Femur (tissue), 1 donor: ENCODE results near the gene FAM72B.
"Not testable (repeated sequence)": the region's sequence is repeated elsewhere in the genome, so short reads cannot be mapped to it uniquely, and the experiment has no call there.

Source experiments
- DNase-seq: peaks from one replicate; pipeline ENCODE4 v3.0.0-alpha.2; 2017

FAM72B gene

GRCh38 chr1:121148489-121149190, 35.5 kb downstream of the FAM72B start:
- not testable (repeated sequence) for DNase-seq

DNA sequence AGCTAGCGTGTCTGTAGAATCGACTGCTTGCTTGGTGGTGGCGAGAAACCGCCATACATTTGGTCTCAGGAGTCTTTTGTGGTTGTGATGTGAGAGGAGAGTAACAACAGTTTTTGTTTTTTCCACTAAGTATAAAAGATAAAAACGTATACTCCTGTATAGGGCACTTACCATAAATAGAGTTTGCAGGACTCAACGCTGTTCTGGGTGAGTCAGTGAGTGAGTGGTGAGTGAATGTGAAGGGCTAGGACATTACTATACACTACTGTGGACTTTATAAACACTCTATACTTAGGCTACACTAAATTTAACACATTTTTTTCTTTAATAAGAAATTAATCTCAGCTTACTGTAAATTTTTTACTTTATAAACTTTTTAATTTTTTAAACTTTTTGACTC, 43.7 kb downstream of the FAM72B start:
- DNase-seq: not testable (repeated sequence)

DNA sequence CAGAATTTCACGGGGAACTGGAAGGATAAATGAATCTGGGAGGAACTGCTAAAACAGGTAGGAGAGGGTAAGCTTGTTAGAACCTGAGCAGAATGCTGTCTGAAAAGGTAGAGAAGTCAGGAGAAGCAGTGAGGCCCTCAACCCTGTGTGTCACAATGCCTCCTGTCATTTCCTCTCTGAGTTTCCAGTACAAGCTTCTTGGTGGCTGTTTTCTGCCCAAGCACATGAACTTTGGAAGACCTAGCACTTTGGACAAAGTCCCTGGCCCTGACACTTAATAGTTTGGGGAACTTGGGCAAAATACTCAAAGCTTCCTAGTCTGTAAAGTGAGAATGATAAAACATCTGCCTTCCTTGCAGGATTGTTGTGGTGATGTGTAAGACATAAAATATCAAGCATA, 52.6 kb downstream of the FAM72B start:
- DNase-seq: not testable (repeated sequence)

DNA sequence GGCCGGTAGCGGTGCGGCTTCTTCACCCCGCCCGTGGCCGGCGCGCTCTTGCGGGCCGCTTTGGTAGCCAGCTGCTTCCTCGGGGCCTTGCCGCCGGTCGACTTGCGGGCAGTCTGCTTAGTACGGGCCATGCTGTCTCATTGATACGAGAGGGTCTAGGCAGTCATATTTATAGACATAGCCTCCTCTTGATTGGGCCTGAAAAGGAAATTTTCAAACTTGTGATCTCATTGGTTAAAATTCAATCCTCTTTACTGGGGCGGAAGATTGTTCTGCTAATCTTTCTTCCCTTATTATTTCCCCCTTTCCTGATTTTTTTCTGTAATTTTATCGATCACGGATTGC, 65.7 kb downstream of the FAM72B start:
- not testable (repeated sequence) for DNase-seq
